Measurements from ENCODE around the gene C1orf167.
"Not testable (repeated sequence)": the region's sequence is repeated elsewhere in the genome, so short reads cannot be mapped to it uniquely, and the experiment has no call there.

The C1orf167 gene

DNA sequence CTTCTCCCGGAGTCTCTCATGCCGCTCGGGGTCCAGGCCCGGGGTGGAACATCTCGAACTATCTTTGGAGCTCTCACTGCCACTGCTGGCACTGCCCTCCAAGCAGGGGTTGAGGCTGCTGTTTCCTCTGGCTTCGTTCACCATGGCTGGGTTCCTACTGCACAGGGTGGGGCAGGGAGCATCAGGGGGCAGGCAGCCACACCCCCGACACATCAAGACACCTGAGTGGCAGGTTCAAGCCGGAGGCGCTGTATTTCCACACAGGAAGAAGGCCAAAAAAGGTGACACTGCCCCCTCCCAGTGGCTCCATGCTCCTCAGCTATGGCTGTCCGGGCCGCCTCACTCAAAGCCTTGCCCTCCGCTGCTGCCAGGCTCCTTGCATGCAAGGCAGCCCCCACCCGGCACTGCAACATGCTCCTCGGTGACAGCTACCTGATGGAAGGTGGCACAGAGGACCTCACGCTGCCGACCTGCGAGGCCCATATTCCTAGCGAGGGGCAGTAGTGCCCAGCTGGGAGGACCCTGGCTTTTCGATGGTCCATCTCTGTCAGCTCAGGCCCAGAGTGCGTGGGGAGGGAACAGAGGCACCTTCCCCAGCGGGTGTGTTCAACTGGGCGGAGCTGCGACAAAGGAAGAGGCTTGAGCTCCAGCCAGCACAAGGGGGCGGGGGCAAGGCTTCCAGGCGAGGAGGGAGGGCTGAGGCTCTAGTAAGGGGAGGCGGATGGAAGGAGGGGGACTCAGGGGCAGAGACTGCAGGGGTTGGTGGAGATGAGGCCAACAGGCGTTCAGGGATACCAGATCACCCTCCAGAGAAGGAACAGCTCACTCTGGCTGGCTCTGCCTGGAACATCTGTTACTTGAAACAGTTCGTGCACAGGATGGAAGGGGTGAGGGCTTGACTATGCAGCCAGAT is 41.2 kb downstream of the C1orf167 start:
- DNase-seq, result peak; percentile 80 to 81

DNA sequence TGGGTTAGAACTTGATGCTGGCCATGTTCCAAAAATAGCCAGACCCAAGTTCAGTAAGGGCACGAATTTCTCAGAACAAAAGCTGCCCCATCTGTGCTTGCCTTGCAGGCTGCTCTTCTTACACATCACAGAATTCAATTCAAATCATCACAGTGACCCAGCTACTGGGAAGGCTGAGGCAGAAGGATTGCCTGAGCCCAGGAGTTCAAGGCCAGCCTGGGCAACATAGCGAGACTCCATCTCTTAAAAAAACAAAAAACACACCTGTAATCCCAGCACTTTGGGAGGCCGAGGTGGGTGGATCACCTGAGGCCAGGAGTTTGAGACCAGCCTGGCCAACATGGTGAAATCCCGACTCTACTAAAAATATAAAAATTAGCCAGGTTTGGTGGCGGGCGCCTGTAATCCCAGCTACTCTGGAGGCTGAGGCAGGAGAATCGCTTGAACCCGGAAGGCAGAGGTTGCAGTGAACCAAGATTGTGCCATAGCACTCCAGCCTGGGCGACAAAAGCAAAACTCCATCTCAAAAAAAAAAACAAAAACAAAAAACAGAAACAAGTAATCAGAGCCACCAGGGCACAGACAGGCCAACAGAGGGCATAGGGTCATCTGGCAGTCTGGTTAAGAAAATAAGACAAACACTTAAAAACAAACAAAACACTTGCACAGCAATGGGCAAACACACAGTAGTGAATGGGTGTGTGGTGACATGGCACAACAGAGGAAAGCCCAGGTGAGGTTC is 42.1 kb downstream of the C1orf167 start:
- not testable (repeated sequence) for DNase-seq

DNA sequence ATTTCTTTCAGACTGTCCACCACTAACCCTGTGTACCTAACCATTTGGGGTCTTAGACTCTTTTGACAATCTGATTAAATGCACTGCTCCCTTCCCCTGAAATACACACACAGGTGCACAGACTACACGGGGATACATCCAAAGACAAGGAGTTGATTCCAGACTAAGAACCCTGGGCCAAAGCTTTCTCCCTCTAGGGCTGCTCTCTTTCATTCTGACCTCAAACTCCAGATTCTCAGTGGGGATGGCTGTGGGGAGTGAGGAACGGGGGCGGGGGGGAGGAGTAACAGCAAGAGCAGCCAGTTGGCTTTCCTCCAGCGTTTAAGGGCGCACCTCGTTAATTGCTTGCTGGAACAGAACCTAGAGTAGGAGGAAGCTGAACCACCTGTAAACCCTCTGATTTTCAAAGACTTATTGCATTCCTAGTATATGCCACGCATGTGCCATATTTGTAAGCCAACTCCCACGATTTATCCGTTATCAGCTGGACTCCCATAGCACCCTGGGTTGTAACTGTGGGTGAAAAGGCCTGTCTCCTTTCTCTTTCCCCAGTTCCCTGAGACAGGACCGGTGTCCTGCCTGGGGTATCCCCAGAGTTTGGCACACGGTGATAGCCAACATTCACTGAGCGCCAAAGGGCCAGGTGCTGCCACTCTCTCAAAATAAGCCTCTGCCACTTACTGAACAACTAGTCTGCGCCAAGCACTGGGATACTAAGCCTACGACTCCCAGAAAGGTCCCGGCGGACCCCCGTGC is 42.9 kb downstream of the C1orf167 start:
- DNase-seq, result peak in 1 of 2 donors; percentile 36

DNA sequence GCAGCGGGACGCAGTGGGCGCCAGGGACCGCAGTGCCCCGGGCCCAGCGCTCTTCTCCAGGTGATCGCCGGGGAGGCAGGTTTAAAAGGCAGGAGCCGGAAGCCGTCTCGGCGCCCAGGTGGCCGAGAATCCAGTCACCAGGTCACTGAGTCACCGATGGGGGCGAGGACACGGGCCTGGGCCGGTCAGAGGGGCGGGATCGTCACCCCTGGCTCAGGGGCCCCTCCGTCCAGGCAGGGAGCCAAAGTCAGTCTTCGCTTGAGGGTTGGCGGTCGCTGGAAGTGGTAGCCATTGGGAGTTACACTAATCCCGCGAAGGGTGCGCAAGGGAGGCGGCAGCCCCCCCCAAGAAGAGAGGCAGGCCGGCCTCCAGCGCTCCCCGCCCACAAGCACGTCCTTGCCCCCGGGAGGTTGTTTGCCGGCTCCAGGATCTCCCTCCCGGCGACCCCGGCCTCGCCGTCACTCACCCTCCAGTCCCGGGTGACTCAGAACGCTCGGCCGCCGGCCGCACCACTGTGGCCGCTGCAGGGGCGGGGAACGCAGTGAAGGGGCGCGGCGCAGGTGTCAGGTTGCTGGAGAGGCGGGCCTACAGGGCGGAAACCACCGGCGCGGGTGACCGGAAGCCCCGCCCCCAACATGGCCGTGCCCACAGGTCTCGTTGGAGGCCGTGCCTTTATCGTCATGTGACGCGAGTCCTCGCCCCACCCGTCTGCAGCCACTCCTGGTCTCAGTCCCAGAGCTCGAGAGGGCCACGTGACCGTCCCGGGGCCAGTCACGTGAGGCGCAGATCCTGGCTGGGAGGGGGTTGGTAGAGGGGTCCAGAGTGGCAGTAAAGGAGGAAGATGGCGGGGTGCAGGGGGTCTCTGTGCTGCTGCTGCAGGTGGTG is 43.7 kb downstream of the C1orf167 start, which contains the start of the genes CLCN6 and MTHFR:
CLCN6 (plus strand) TSS at position 770 of the 885 bp plus-strand sequence; CDS start at position 842, 72 bp downstream.
MTHFR (minus strand) TSS at position 543 of the 885 bp plus-strand sequence. CDS start 2,848 bp downstream, outside the sequence.
- DNase-seq, result peak; percentile 97 to 99

DNA sequence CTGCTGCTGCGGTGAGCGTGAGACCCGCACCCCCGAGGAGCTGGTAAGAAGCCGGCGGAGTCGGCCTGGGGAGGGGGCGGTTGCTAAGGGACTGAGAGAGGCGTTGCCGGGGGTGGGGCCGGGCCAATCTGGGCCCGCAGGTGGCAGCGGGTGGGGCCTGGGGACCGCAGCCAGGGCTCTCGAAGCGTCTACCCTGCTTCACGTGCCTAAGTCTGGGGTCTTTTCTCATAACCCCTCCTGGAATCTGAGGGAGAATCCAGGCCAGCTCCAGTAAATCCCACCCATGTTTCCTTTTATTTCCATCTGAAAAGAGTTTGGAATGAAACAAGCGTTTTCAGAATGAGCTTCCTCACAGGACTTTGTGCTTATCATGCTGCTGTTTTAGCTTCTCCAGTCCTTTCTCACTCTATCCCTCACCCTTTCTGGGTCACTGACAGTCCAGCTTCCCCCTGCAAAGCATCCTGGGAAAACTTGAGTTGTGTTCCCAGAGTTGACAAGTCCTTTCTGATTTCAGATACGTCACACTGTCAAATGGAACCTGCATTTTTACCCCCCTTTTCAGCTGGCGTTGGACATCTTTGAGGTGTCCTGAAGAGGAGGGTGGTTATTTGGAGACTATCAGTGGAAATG is 44.4 kb downstream of the C1orf167 start:
- DNase-seq, result peak; percentile 21 to 27

DNA sequence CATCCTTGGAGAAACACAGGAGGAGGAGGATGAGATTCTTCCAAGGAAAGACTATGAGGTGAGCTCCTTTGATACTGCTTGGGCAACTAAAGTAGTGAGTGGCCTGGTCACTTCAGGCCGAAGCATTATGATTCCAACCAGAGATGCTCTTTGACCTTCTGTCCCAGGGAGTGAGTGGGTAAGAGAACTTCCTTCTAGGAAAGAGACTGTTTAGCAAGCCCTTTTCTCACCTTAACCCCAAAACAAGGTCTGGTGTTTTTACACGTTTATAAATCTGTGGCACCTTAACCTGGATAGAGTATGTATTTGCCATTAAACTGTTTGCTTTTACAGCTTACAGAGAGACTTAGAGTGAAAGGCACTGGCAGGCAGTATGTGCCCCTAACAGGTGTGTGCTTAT is 45.1 kb downstream of the C1orf167 start:
- DNase-seq, result no peak

DNA sequence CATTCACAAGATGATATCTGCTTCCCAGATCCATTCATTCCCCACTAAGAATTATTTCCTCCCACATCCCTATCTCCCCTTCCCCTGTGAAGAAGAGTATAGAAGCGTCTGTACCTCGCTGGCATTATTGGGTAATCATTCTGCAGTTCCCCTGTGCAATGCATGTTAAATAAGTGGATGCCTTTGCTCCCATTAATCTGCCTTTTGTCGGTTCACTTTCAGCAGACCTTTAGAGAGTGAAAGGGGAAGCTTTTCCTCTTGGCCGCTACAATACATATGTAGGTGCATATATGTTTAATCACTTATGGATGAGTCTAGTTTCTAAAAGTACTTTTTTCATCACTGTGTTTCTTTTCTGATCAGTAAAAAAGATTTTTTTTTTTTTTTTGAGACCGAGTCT is 51.0 kb downstream of the C1orf167 start:
- DNase-seq, result no peak

DNA sequence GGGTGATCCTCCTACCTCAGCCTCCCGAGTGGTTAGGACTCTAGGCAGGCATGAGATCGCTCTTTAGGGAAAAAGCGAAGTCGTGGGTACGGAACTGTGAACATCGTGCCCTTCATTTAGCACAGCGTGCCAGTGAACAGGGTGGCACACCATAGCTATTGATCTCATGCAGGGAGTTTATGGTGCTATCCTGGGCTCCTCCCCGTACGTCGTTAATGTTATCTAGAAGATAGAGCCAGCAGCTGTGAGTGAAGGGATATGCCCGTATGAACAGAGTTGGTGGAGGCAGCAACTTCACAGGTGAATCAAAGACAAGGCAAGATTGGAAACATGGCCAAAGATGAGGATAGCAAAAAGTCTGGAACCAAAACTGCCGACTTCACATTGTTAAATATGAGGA is 55.2 kb downstream of the C1orf167 start:
- no peak for DNase-seq

DNA sequence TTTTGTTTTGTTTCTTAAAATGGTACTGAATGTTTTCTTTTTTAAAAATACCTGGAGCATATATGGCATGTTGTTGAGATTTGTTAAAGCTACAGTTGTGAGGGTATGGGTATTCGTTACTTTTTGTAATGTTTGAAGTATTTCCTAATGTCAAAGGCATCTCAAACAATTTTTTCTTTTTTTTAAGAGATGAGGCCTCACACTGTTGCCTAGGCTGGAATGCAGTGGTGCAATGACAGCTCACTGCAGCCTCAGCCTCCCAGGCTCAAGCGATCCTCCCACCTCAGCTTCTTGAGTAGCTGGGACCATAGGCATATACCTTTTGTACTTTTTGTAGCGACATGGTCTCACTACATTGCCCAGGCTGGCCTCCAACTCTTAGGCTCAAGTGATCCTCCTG is 60.1 kb downstream of the C1orf167 start:
- DNase-seq, result no peak

DNA sequence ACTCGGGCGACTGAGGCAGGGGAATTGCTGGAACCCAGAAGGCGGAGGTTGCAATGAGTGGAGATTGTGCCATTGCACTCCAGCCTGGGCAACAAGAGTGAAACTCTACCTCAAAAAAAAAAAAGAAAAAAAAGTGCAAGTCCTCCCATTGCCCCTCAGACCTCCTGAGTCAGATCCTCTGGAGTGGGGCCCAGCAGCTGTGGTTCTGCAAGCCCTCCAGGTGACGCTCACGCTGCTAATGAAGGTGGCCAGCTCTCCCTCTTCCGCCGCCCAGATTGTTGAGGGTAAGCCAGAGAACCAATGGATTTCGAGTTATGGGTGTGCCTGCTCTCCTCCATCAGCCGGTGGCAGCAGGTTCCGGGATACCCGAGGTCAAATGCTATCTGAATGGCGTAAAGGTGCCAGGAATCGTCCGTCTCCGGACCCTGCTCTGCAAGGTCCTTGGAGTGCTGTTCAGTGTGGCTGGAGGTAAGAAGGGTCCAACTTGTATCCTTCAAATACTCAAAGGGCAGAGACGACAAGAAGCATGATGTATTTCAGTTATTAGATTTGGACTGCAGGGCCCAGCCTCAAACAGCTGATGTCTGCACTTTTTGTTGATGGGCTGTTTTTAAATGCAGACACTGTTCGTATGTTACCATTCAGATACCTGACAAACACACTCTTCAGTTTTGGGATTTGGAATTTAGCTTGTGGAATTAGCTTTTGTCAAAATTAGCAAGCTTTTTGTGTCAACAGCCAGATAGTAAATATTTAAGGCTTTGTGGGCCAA is 61.6 kb downstream of the C1orf167 start:
- DNase-seq, result no peak

DNA sequence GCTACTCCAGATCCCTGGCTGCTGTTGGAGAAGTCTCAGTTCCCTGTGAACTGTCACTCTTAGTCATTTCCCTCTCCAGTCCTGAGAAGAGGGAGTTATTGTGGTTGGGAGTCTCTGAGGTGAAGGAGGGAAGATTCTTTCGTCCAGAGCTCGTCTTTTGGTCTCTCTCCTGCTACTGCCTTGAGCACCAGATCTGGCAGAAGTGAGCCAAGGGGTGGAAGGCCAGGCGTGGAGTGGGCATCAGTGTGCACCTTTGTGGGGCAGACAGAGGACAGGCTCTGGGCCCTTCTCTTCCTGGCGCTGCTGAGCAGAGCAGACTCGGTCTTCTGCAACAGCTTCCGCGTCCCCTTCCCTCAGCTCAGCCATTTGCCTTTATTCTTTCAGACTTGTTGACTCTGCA is 63.1 kb downstream of the C1orf167 start:
- DNase-seq, result no peak

DNA sequence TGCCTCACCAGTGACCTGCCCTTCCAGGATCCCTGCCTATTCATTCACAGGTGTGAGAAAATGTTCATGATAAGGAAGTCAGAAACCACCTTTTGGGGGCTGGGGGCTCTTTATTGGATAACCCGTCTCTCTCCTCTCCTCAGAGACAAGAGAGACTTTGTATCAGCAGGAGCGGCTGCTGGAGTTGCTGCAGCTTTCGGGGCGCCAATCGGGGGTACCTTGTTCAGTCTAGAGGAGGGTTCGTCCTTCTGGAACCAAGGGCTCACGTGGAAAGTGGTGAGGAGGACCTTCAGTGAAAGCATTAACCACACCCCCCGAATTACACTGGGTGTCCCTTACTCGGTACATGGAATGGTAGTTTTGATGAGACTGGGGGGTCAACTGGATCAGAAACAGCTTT is 65.0 kb downstream of the C1orf167 start:
- DNase-seq, result no peak

DNA sequence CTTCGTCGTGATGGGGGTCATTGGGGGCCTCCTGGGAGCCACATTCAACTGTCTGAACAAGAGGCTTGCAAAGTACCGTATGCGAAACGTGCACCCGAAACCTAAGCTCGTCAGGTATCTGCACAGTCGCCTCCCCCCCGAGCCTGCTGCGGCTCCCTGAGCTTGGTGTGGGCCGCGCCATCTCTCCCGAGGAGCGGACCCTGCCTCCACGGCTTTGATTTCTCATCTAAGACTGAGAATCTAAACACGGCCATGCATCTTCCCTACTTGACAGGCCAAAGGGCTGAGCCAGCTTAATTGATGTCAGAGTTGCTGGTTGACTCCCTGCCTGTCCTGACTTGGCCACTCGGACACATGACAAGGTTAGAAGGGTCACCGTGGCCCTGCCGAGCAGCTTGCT is 66.5 kb downstream of the C1orf167 start:
- DNase-seq, result no peak

DNA sequence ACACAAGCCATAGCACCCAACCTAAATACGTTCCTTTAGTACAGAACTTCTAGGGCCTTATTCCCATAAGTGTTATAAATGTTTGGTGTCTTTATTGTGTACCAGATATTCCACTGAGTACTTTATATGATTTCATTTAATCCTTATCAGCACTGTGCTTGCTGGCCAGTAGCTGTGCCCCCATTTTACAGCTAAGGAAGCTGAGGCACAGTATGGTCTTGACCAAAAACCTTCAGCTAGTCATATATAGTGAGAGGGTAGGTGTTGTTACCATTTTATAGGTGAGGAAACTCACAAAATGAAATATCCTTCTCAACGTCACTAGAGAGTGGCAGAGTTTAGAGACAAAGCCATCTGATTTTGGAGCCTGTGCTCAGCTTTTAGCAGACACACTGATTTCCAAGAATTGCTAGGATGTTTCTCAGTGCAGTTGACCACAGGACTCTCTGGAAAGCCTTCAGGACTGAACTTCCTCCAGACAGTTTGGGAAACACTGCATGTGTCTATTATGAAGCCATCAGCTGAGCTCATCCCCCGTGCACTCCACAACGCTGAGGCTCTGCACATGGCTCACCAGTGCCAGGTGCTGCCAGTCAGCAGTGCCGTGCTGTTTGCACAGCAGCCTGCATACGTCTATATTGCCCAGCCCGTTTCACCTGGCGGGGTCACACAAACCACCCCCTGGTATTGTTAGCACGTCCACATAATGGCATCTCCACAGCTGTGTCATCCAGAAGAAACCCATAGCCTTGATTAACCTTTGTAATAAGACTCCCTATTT is 70.1 kb downstream of the C1orf167 start:
- no peak for DNase-seq

DNA sequence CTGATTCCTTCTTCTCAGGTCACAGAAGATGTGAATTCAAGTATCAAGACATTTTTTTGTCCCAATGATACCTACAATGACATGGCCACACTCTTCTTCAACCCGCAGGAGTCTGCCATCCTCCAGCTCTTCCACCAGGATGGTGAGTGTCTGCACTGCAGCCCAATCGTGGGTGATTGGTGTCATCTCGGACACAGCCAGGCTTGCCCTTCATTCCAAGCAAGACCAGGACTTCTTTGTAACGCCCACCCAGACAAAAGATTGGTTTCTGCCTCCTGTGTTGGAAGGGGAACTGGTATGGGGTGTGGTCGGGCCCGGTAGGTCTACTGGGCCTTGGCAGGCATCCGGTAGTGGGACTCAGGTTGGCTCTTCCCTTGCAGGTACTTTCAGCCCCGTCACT is 71.5 kb downstream of the C1orf167 start:
- DNase-seq, result no peak

DNA sequence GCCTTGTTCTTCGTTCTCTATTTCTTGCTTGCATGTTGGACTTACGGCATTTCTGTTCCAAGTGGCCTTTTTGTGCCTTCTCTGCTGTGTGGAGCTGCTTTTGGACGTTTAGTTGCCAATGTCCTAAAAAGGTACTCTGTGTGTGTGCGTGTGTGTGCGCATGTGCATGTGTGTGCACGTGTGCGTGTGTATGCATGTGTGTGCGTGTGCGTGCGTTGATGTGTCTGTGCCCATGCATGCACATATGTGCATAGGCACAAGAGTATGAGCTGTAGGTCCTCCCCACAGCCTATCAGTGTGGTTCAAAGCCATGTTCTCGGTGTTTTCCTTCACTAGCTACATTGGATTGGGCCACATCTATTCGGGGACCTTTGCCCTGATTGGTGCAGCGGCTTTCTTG is 71.9 kb downstream of the C1orf167 start:
- no peak for DNase-seq

DNA sequence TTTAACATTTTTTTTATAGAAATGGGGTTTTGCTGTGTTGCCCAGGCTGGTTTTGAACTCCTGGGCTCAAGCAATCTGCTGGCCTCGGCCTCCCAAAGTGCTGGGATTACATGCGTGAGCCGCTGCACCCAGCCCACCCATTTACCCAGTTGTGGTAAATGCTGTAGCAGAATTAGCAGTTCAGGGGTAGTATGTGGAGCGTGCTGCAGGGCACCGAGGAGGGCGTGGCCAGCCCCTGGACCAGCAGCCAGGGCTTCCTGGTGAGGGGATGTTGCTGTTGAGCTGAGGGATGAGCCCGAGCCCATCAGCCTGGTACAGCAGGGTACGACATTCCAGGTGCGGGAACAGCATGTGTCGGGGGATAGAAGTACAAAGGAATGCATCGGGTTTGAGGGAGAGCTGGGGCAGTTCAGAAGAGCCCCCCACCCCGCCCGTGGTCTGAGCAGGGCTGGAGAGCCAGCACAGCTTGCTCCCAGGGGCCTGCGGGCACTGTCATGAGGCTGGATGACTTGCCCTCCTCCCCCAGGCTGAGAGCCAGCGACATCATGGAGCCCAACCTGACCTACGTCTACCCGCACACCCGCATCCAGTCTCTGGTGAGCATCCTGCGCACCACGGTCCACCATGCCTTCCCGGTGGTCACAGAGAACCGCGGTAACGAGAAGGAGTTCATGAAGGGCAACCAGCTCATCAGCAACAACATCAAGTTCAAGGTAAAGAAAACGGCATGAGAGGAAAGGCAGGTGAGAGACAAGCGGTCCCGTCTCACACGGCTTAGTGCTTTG is 73.6 kb downstream of the C1orf167 start:
- DNase-seq, result no peak

DNA sequence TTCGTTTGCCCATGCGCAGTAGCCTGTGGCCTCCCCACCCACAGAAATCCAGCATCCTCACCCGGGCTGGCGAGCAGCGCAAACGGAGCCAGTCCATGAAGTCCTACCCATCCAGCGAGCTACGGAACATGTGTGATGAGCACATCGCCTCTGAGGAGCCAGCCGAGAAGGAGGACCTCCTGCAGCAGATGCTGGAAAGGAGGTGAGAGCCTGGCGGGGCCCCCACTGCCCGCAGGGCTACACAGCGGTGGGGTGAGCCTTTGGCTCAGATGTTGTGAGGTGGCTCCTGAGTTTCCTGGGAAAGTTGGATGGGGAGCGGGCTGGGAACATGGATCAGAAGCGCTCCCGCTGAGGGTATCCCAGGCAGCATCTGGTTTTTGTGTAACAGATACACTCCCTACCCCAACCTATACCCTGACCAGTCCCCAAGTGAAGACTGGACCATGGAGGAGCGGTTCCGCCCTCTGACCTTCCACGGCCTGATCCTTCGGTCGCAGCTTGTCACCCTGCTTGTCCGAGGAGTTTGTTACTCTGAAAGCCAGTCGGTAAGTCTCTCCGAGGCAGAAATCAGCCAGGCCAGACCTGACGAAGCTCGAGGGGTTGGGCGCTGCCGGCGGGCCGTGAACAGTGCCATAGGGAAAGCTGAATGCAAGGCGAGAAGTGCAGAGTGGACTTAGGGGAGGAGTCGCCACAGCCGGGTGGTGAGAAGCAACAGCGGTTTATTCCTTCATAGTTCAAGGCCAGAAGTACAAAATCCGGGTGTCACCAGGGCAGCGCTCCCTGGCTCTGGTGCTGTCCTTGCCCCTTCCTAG is 75.2 kb downstream of the C1orf167 start:
- no peak for DNase-seq

Measured in CD4-positive, alpha-beta T cell treated with Interleukin-1 beta for 1 hour (primary cell).